GM12891 (cell line): ENCODE data around the gene SMIM29.

Experiments
- DNase-seq: peaks from one replicate; pipeline ENCODE4 v3.0.0; 2011; ENCODE audit warnings: low spot score; ENCODE audit not compliant: insufficient read length
- FAIRE-seq: peaks from 2 replicates; lab custom pipeline; 2011; peaks lifted over from hg19 to GRCh38; lab: Jason Lieb, UNC
- PAX5 ChIP-seq: IDR thresholded peaks from 2 replicates; pipeline ENCODE4 v1.6.1; 2011; ENCODE audit warnings: low read length, moderate library complexity, mild to moderate bottlenecking; ENCODE audit not compliant: insufficient read depth, severe bottlenecking
- POLR2A ChIP-seq: IDR thresholded peaks from 2 replicates; pipeline ENCODE4 v1.6.1; 2011; ENCODE audit warnings: low read depth, low read length, control low read depth
- POLR2AphosphoS5 ChIP-seq: IDR thresholded peaks from 2 replicates; pipeline ENCODE4 v1.6.1; 2011; ENCODE audit warnings: low read depth, low read length, control low read depth
- POU2F2 ChIP-seq: IDR thresholded peaks from 2 replicates; pipeline ENCODE4 v1.6.1; 2011; ENCODE audit warnings: low read depth, mild to moderate bottlenecking, control low read depth, low read length, moderate library complexity
- SPI1 ChIP-seq: IDR thresholded peaks from 2 replicates; pipeline ENCODE4 v1.6.1; 2011; ENCODE audit warnings: low read depth, low read length, control low read depth
- TAF1 ChIP-seq: IDR thresholded peaks from 2 replicates; pipeline ENCODE4 v1.6.1; 2011; ENCODE audit warnings: low read depth, low read length, control low read depth

SMIM29 gene

DNA sequence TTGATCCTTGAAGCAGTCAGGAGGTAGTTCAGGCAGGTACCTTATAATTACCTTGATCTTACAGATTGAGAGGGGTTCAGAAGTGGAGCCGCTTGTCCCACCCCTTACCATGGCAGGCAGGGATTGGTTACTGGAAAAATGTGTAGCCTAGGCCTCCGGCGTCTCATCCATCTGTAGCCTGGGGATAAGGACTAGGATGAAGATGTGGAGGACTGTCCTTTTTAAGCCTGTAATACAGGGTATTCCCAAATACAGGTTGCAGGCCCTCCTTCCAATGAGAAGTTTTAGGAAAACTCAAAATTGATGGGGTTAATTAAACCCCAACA, 9.3 kb downstream of the SMIM29 start:
- no peak for FAIRE-seq
- DNase-seq, result no peak
- TF ChIP-seq PAX5, result no peak
- no peak for TF ChIP-seq SPI1
- no peak for TF ChIP-seq POLR2A
- TF ChIP-seq POLR2AphosphoS5, result no peak
- TF ChIP-seq POU2F2, result no peak
- no peak for TF ChIP-seq TAF1

DNA sequence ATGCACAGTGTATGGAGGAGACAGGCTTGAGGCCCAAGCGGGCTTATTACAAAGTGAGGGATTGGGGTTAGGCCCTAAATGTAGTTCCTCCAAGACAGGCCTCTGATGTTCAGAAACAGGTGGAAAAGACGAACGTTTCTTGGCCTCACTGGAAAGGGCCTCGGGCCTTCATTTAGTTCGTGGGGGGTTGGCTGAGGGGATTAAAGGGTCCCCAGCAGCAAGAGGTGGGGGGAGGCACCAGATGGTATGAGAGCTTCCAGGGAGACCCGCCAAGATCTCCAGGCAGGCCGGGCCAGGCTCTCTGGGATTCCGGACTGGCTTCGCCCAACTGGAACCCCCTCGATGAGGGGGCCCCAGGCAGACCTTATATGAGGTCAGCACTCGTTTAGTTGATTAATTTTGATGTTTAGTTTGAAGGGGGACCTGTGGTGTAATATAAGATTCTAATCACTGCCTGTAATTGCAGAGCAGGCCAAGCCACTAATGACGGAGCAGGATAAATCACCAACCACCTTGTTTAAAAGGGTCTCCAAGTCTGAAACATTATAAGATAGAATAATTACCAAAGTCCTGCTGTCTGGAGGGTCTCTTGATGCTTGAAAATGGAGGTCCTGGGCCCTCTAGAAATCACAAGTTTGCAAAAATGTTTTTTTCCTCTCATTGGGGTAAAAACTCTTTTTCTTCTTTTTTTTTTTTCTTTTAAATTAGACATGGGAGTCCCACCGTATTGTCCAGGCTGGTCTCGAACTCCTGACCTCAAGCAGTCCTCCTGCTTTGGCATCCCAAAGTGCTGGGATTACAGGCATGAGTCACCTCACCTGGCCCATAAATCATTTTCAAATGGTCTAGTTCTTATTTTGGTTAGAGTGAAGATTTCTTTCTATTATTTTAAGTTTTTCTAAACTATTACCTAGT, 10.0 kb downstream of the SMIM29 start:
- TF ChIP-seq POLR2AphosphoS5, result no peak
- TF ChIP-seq TAF1, result no peak
- FAIRE-seq, result peak; percentile 56
- no peak for DNase-seq

DNA sequence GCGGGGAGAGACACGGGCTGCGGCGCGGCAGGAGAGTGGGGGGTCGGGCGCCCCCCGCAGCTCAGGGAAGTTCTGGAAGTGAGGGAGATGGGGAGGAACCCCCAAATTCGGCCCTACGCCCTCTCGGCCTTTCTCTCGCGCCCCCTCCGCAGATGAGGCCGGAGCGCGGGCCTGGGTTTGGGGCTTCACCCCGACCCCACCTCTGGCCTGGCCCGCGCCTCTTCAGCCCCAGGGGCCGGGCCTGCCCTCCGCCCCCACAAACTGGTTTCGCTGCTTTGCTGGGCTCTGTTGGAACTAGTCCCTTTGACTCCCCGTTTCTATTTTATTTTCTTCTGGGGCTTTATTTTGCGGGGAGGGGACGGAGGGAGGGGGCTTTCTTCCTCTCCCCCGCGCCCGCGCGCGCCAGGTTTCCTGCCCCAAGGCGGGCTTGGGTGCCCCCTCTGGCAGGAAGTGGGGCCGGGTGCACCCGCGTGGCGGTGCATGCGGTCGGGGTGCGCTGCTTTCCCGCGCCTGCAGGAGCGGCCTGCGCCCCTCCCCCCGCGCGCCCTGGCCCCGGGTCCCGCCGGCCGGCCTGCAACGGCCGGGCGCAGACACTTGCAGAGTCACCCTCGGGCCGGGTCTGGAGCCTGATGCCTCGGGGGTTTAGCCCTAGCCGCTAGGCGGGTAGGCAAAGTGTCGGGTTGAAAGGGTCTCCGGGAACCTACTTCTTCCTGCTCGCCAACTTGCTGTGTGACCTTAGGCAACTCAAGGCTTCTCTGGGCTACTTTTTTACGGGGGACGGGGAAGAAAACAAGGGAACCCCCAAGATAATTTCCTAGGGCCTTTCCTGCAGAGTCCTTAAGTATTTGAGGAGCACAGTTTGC, 10.9 kb downstream of the SMIM29 start:
- DNase-seq (peak; percentile 77), FAIRE-seq (peak; percentile 87)
- TF ChIP-seq TAF1 (no peak), PAX5 (peak; percentile 72), SPI1 (no peak; the same call in 1 of the 2 replicates), POU2F2 (no peak), POLR2A (no peak), POLR2AphosphoS5 (no peak)

DNA sequence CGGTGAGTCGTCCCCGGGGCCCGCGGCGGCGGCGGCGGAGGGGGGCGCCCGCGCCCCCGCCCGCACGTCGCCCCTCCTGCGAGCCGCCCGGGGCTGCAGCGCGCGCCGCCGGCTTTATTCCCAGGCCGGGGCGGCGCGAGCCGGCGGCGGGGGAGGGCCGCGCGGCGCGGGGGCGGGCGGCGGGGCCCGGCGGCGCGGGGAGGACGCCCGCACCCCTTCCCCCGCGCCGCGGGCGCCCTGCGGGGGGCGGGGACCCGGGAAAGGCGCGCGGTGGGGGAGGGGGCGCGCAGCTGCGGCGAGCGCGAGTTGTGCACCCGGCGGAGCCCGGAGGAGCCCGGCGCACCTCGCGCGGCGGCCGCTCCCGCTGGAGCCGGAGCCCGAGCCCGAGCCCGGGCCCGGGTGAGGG, 11.5 kb downstream of the SMIM29 start:
- FAIRE-seq, result no peak
- no peak for DNase-seq
- no peak for TF ChIP-seq POLR2AphosphoS5
- no peak for TF ChIP-seq POU2F2
- no peak for TF ChIP-seq PAX5
- TF ChIP-seq SPI1, result no peak
- no peak for TF ChIP-seq TAF1
- TF ChIP-seq POLR2A, result no peak

DNA sequence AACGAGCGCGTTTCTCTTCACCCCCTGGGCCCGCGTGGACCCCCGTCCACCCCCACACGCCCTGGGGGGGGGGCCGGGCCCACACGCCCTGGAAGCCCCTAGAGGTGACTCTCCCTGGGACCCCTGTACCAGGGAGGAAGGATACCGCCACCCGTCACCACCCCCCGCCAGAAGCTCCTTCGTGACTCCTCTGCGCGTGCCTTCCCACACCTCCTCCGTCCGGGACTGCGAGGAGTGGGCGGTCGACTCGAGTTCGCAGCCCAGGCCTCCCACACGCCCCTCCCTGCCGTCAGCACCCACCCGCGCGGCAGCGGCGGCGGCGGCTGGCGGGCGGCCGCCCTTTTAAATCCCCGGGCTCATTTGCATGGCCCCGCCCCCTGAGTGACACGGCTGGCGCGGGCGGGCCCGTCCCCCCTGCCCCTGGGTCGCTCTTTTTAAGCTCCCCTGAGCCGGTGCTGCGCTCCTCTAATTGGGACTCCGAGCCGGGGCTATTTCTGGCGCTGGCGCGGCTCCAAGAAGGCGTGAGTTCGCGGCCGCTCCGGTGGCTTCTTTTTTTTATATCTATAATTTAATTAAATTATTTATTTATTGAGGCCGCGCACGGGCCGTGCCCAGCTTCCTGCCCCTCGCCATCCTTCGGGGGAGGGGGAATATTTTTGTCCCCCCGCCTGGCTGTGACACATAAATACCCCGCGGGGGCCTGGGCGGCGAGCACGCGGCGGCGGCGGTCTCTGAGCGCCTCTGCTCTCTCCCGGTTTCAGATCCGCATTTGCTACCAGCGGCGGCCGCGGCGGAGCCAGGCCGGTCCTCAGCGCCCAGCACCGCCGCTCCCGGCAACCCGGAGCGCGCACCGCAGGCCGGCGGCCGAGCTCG, 12.1 kb downstream of the SMIM29 start, which contains the start of gene HMGA1:
HMGA1 (plus strand) TSS at position 431 of the 873 bp plus-strand sequence. CDS start 3,908 bp downstream, outside the sequence.
- FAIRE-seq (peak; percentile 79), DNase-seq (peak; percentile 91)
- no peak for TF ChIP-seq PAX5
- TF ChIP-seq SPI1, result peak; percentile 94
- TF ChIP-seq POU2F2, result peak; percentile 98
- peak; percentile 77 for TF ChIP-seq TAF1
- peak; percentile 99 for TF ChIP-seq POLR2A
- peak; percentile 99 for TF ChIP-seq POLR2AphosphoS5

DNA sequence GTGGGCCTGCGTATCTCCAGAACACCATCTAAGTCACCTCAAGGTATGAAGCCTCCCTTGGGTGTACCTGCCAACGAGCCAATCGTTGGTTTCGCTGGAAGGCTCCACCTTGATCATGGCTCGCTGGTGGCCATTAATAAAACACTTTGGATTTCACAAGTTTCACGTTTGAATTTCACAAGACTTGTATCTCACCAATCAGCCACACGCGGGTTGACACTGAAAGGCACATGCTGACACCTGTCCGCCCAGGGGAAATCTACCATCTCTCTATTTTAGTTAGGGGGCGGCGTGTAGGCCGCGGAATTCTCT, 12.7 kb downstream of the SMIM29 start:
- DNase-seq, result no peak

DNA sequence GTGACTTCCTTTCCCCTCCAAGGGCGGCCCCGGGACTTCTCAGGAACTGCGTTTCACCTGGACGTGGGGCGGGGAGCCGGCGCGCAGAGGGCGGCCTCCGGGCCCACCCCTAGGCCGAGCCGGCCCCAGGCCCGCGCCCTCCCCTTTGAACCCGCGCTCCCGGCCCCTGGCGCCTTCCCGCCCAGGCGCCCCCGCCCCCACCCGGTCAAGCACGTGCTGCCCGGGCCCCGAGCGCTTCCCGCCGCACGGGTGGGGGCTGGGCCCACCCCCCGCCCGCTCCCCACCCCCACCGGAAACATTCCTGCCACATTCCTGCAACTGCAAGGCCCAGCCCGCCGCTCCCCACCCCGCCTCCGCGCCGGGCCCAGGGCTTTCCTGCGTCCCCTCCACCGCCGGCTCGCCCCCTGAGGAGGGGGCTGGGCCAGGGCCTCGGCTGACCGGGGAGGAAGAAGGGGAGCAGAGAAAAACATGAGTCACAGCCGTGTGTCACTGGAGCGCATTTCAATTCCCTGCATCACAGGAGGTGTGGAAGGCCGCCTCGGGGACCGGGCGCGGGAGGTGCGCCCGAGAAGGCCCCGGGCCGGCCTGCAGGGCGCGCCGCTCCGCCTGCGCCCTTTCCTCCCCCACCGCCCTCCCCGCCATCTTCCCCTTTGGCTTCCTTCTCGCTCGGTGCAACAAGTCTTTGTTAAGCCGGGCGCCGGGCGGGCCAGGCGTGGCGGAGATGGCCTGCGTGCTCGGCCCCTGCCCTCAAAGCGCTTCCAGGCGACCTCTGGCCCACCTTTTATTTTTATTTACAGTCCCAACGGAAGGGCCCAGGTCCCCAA, 13.3 kb downstream of the SMIM29 start:
- no peak for DNase-seq
- no peak for FAIRE-seq
- peak; percentile 62; the same call in 1 of the 2 replicates for TF ChIP-seq POLR2A
- TF ChIP-seq POU2F2, result no peak
- TF ChIP-seq TAF1, result no peak
- TF ChIP-seq PAX5, result no peak
- TF ChIP-seq SPI1, result no peak
- TF ChIP-seq POLR2AphosphoS5, result 0 out of 2 replicates have a peak, but pooled peaks have one; percentile 42

More for the DNA sequence above, 12.7 kb downstream of the SMIM29 start:
- peak; percentile 80 for FAIRE-seq
- TF ChIP-seq POLR2A (no peak), POLR2AphosphoS5 (no peak), TAF1 (no peak), SPI1 (no peak), PAX5 (no peak), POU2F2 (no peak; the same call in 1 of the 2 replicates)

DNA sequence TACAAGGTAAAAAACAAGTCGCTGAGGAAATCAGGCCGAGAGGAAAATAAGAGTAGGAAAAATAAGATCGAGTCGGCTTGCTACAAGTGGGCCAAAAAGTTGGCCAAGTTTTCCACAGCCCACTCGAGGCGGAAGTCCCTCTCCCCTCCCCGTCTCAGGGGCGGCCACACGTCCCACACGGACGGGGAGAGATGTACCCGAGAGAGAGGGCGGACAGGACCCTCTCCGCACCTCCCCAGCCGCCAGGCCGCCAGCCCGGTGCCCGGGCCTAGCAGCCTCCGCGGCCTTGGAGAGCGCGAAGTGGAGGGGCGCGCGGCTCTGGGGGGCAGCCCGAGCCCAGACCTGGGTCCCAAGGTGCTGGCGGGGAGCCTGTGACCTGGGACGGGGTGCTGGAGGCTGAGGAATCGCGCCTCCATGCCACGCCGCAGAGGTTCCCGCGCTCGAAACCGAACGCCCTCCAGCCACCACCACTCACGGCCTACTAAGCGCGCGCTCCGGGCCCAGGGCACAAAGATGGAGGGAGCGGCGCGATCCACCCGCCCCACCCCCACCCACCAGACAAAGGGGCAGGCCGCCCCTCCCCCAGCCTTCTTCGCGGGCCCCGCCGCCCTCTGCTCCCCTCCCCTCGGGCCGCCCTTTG, 14.0 kb downstream of the SMIM29 start:
- DNase-seq, result no peak
- no peak for TF ChIP-seq TAF1
- FAIRE-seq, result no peak
